Natural killer cell treated with Interleukin-12 subunit alpha and Interleukin-12 subunit beta and Interleukin-15 and Interleukin-18, amount 100 ng/mL, for 72 hours (primary cell): ENCODE results near the gene LEUTX. TPM values are rescaled to one million over a fixed set of nuclear protein-coding genes. Genes with fewer than 3 reads are reported as not detected.
A peak's percentile ranks its signal among the peaks of the same experiment; 100 is the strongest.

Source experiments
- ATAC-seq, 2 donors: fragments of 150-1000 bp; cut with Tn5 transposase in 1 of 2; sonication (Bioruptor Pico), chemical (Tn5 transposase) in 1 of 2; 2 replicates each; pipeline ENCODE4 v1.10.0; 2021
- DNase-seq: peaks from one replicate; pipeline ENCODE4 v3.0.0; 2022; ENCODE audit warnings: low spot score
- H3K27ac Mint-ChIP-seq, 2 donors: 1 replicate in 1 of 2; 2 replicates in 1 of 2; pipeline ENCODE4 v1.8.0; 2022; ENCODE audit warnings: mixed read lengths in 2 of 2, mild to moderate bottlenecking in 1 of 2, moderate library complexity in 1 of 2
- H3K27me3 Mint-ChIP-seq, 2 donors: 1 replicate in 1 of 2; 2 replicates in 1 of 2; pipeline ENCODE4 v1.8.0; 2022; ENCODE audit warnings: mixed read lengths in 2 of 2
- H3K36me3 Mint-ChIP-seq: one replicate; pipeline ENCODE4 v1.8.0; 2022; ENCODE audit warnings: mixed read lengths
- H3K4me1 Mint-ChIP-seq, 2 donors: 1 replicate in 1 of 2; 2 replicates in 1 of 2; pipeline ENCODE4 v1.8.0; 2022; ENCODE audit warnings: low read depth in 2 of 2, mixed read lengths in 2 of 2, mild to moderate bottlenecking in 1 of 2
- H3K4me3 Mint-ChIP-seq: one replicate; pipeline ENCODE4 v1.8.0; 2022; ENCODE audit warnings: mixed read lengths
- H3K9me3 Mint-ChIP-seq: 2 replicates; pipeline ENCODE4 v1.8.0; 2022; ENCODE audit warnings: mixed read lengths
- total RNA-seq, 2 donors: library from RNA; stranded (reverse); gene quantifications; one replicate each; pipeline ENCODE4 v1.2.3, GENCODE V29; 2022

The LEUTX gene
- not detected for total RNA-seq

- H3K27me3 Mint-ChIP-seq: peaks cover 27 to 49% of the 10 kb centered on the region in 2 donors
- no peak within 1 kb of the TSS for H3K4me3 Mint-ChIP-seq
- peaks cover 0 to 6% of the 10 kb centered on the region in 2 donors for H3K4me1 Mint-ChIP-seq
- DNase-seq (no peak), ATAC-seq (peak; percentile 76 to 96)
- H3K27ac Mint-ChIP-seq: no peak within 1 kb of the TSS
- H3K9me3 Mint-ChIP-seq: no peaks in the 10 kb centered on the region
- no peaks in the 10 kb centered on the region for H3K36me3 Mint-ChIP-seq
Observed at GRCh38 chr19:39778763-39779162, at the start of gene LEUTX. Gene LEUTX (plus strand): TSS chr19:39778854. CDS start chr19:39778921, 67 bp downstream.

- H3K27me3 Mint-ChIP-seq: peaks cover 30 to 47% of the 10 kb centered on the region in 2 donors
- no peak overlapping the region for H3K27ac Mint-ChIP-seq
- no peak for DNase-seq
- no peak for ATAC-seq
- no peak overlapping the region for H3K4me3 Mint-ChIP-seq
- no peaks in the 10 kb centered on the region for H3K4me1 Mint-ChIP-seq
- no peaks in the 10 kb centered on the region for H3K9me3 Mint-ChIP-seq
- H3K36me3 Mint-ChIP-seq: no peaks in the 10 kb centered on the region
Observed at GRCh38 chr19:39729594-39729993, 49.1 kb upstream of the LEUTX start.

GRCh38 chr19:39731685-39732084, 47.0 kb upstream of the LEUTX start:
- Mint-ChIP-seq H3K27me3 (peaks cover 22 to 37% of the 10 kb centered on the region in 2 donors), H3K36me3 (no peaks in the 10 kb centered on the region), H3K4me1 (no peaks in the 10 kb centered on the region)

GRCh38 chr19:39733841-39734240, 44.8 kb upstream of the LEUTX start:
- Mint-ChIP-seq H3K9me3 (no peaks in the 10 kb centered on the region), H3K4me1 (no peaks in the 10 kb centered on the region), H3K27me3 (peaks cover 26 to 35% of the 10 kb centered on the region in 2 donors), H3K36me3 (no peaks in the 10 kb centered on the region), H3K27ac (peak overlapping the region in 1 of 2 donors; percentile 1), H3K4me3 (peak overlapping the region; percentile 10)
- DNase-seq (no peak), ATAC-seq (no peak)

More at GRCh38 chr19:39731685-39732084, 47.0 kb upstream of the LEUTX start:
- Mint-ChIP-seq H3K4me3 (no peak overlapping the region), H3K27ac (no peak overlapping the region), H3K9me3 (no peaks in the 10 kb centered on the region)
- no peak for ATAC-seq
- DNase-seq: no peak

- Mint-ChIP-seq H3K4me1 (no peaks in the 10 kb centered on the region), H3K27ac (no peak overlapping the region), H3K9me3 (no peaks in the 10 kb centered on the region), H3K27me3 (peaks cover 22 to 30% of the 10 kb centered on the region in 2 donors), H3K36me3 (no peaks in the 10 kb centered on the region), H3K4me3 (no peak overlapping the region)
- no peak for DNase-seq
- ATAC-seq: no peak
Observed at GRCh38 chr19:39735688-39736087, 43.0 kb upstream of the LEUTX start.

- H3K4me3 Mint-ChIP-seq: peak overlapping the region; percentile 3
- H3K27me3 Mint-ChIP-seq: peaks cover 22 to 30% of the 10 kb centered on the region in 2 donors
- H3K9me3 Mint-ChIP-seq: no peaks in the 10 kb centered on the region
- H3K36me3 Mint-ChIP-seq: no peaks in the 10 kb centered on the region
- DNase-seq (no peak), ATAC-seq (no peak)
- H3K4me1 Mint-ChIP-seq: no peaks in the 10 kb centered on the region
- no peak overlapping the region for H3K27ac Mint-ChIP-seq
Observed at GRCh38 chr19:39736088-39736487, 42.6 kb upstream of the LEUTX start.

GRCh38 chr19:39737351-39737750, 41.3 kb upstream of the LEUTX start:
- Mint-ChIP-seq H3K27ac (no peak overlapping the region), H3K4me3 (peak overlapping the region; percentile 61), H3K36me3 (no peaks in the 10 kb centered on the region), H3K27me3 (peaks cover 29 to 42% of the 10 kb centered on the region in 2 donors), H3K9me3 (no peaks in the 10 kb centered on the region), H3K4me1 (no peaks in the 10 kb centered on the region)
- ATAC-seq: peak in 1 of 2 donors; percentile 44
- DNase-seq: no peak

GRCh38 chr19:39737891-39738290, 40.8 kb upstream of the LEUTX start, which contains the start of gene CLC:
Gene CLC (minus strand): TSS chr19:39738029. CDS start chr19:39737952, 77 bp downstream.
- Mint-ChIP-seq H3K27ac (peak within 1 kb of the TSS in 1 of 2 donors; percentile 53), H3K4me1 (no peaks in the 10 kb centered on the region), H3K36me3 (no peaks in the 10 kb centered on the region), H3K9me3 (no peaks in the 10 kb centered on the region), H3K4me3 (peak within 1 kb of the TSS; percentile 61), H3K27me3 (peaks cover 30 to 48% of the 10 kb centered on the region in 2 donors)
- peak in 1 of 2 donors; percentile 38 for ATAC-seq
- no peak for DNase-seq

GRCh38 chr19:39738814-39739213, 39.8 kb upstream of the LEUTX start:
- Mint-ChIP-seq H3K27ac (no peak overlapping the region), H3K36me3 (no peaks in the 10 kb centered on the region), H3K4me3 (peak overlapping the region; percentile 7), H3K27me3 (peaks cover 34 to 48% of the 10 kb centered on the region in 2 donors), H3K9me3 (no peaks in the 10 kb centered on the region), H3K4me1 (no peaks in the 10 kb centered on the region)
- DNase-seq (no peak), ATAC-seq (no peak)

GRCh38 chr19:39740395-39740794, 38.3 kb upstream of the LEUTX start:
- peak overlapping the region; percentile 15 for H3K4me3 Mint-ChIP-seq
- H3K9me3 Mint-ChIP-seq: no peaks in the 10 kb centered on the region
- no peaks in the 10 kb centered on the region for H3K36me3 Mint-ChIP-seq
- peaks cover 41 to 58% of the 10 kb centered on the region in 2 donors for H3K27me3 Mint-ChIP-seq
- no peak for ATAC-seq
- H3K27ac Mint-ChIP-seq: peak overlapping the region in 1 of 2 donors; percentile 6
- H3K4me1 Mint-ChIP-seq: no peaks in the 10 kb centered on the region
- no peak for DNase-seq

- no peak for ATAC-seq
Observed at GRCh38 chr19:39745643-39746042, 33.0 kb upstream of the LEUTX start.

GRCh38 chr19:39746836-39747529, 31.7 kb upstream of the LEUTX start:
- no peak for DNase-seq
- H3K27me3 Mint-ChIP-seq: peaks cover 39 to 52% of the 10 kb centered on the region in 2 donors
- no peak overlapping the region for H3K27ac Mint-ChIP-seq
- no peaks in the 10 kb centered on the region for H3K9me3 Mint-ChIP-seq
- ATAC-seq: no peak
- no peaks in the 10 kb centered on the region for H3K36me3 Mint-ChIP-seq
- no peaks in the 10 kb centered on the region for H3K4me1 Mint-ChIP-seq
- H3K4me3 Mint-ChIP-seq: no peak overlapping the region

More at GRCh38 chr19:39745643-39746042, 33.0 kb upstream of the LEUTX start:
- no peak for DNase-seq
- no peaks in the 10 kb centered on the region for H3K4me1 Mint-ChIP-seq
- no peak overlapping the region for H3K27ac Mint-ChIP-seq
- H3K27me3 Mint-ChIP-seq: peaks cover 43 to 59% of the 10 kb centered on the region in 2 donors
- no peak overlapping the region for H3K4me3 Mint-ChIP-seq
- H3K36me3 Mint-ChIP-seq: no peaks in the 10 kb centered on the region
- H3K9me3 Mint-ChIP-seq: no peaks in the 10 kb centered on the region

GRCh38 chr19:39749981-39750380, 28.7 kb upstream of the LEUTX start:
- Mint-ChIP-seq H3K27me3 (peaks cover 22 to 23% of the 10 kb centered on the region in 2 donors), H3K4me3 (no peak overlapping the region), H3K36me3 (no peaks in the 10 kb centered on the region), H3K9me3 (no peaks in the 10 kb centered on the region), H3K27ac (no peak overlapping the region), H3K4me1 (no peaks in the 10 kb centered on the region)
- ATAC-seq (no peak), DNase-seq (no peak)

GRCh38 chr19:39752390-39752789, 26.3 kb upstream of the LEUTX start:
- Mint-ChIP-seq H3K9me3 (no peaks in the 10 kb centered on the region), H3K27me3 (peaks cover 21 to 22% of the 10 kb centered on the region in 2 donors), H3K4me1 (no peaks in the 10 kb centered on the region), H3K27ac (no peak overlapping the region), H3K36me3 (no peaks in the 10 kb centered on the region), H3K4me3 (no peak overlapping the region)
- ATAC-seq (peak; percentile 20 to 68), DNase-seq (no peak)
